M059J (cell line): ENCODE measurements around the gene CALU. TPM values are rescaled to one million over a fixed set of nuclear protein-coding genes. Genes with fewer than 3 reads are reported as not detected.
A peak's percentile ranks its signal among the peaks of the same experiment; 100 is the strongest.

Source experiments
- DNase-seq: peaks from one replicate; pipeline ENCODE4 v3.0.0-alpha.2; 2012; ENCODE audit warnings: low read depth
- total RNA-seq: library from RNA; depleted of rRNA; stranded (reverse); fragments of >200 nt; shearing (Covaris generic); gene quantifications from 2 replicates; pipeline ENCODE4 v1.2.3, GENCODE V29; 2014

The CALU gene
- total RNA-seq, 1 experiment from 2014 or later: 729 TPM

DNA sequence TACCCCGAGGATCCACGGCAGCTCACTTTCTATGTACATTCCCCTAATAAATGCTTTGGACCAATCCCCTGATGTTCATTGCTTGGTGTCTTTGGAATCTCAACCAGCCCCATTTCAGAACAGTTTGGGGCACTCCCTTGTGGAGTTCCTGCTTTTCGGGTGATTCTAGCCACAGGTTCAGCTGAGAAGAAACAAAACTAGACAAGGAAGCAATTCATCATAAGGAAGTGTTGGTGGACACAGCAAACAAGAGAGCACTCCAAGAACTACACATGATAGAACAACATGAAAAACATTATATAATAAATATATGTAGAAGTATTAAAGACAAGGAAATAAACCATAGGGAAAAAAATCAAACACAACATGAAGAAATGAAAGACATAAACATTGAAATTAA, 46.6 kb downstream of the CALU start:
- DNase-seq: no peak

DNA sequence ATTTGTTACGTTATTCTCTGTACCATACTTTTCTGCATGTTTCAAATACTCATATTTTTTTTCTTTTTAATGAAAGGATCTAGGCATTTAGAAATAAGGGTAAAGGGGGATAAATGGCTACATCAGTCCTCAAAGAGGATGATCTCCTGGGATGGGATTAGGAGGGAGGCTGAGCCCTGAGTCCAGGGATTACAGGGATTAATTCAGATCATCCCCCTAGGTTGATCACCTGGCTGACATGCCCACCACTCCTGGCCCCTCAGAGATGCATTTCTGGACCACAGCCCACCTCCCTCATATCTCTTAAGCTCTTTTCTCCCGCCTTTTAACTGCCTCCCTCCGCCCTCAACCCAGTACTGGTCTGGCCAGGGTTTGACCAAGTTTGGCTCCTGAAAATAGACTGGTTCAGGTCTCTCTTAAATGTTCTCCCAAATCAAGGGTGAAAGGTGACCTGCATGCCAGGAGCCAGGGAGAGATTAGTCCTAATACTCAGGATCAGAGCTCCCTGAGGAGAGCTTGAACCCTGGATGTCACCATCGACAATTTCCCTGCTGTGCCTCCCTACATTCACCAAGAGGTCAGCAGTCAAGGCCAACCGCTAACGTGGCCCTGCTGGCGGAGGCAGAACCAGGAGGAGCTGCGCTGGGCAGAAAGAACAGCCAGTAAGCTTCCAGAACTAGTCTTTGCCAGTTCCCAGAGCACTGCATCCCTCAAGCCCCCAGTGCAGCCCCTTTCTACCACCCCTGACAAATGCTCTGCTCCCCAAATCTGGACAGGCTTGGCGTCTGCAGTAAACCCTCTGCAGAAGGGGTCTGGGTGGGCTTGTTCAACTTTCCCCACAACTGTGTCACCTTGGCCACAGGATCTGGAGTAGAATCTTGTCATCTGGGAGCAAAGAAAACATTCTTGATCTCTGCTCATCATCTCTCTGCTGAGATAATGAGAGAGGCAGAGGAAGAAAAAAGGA, 49.6 kb downstream of the CALU start:
- no peak for DNase-seq

DNA sequence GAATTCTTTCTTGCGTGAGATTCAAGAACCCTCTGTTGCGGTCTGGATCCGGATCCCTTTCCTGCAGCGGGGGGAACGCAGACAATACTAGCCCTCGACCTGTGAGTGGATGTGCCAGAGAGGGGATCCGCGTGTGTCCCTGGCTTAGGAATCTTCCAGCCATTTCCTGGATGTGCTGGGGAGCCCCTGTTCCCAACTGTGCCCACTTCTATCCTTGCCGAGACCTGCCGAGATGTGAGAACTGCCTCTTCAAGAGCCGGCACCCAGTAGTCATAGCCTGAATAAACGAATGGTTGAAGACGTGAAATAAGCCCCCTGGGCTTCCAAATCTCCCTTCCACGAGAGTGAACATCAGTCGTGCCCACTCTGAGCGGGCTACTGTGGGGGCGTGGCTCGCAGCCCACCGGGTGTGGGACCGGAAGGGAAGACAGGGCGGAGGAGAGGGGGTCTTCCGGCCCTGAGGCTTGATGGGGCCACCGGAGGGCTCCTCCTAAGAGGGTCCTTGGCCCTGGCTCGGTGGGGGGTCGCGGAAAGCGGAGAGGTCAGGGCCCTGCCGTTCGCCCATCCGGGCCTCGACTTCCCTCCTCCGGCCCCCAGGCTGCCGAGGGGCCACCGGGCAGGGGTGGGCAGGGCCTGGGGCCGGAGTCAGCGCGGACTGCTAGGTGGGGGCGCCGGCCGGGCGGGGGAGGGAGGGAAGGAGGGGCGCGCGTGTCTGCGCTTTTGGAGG, 51.3 kb downstream of the CALU start:
- DNase-seq: no peak

DNA sequence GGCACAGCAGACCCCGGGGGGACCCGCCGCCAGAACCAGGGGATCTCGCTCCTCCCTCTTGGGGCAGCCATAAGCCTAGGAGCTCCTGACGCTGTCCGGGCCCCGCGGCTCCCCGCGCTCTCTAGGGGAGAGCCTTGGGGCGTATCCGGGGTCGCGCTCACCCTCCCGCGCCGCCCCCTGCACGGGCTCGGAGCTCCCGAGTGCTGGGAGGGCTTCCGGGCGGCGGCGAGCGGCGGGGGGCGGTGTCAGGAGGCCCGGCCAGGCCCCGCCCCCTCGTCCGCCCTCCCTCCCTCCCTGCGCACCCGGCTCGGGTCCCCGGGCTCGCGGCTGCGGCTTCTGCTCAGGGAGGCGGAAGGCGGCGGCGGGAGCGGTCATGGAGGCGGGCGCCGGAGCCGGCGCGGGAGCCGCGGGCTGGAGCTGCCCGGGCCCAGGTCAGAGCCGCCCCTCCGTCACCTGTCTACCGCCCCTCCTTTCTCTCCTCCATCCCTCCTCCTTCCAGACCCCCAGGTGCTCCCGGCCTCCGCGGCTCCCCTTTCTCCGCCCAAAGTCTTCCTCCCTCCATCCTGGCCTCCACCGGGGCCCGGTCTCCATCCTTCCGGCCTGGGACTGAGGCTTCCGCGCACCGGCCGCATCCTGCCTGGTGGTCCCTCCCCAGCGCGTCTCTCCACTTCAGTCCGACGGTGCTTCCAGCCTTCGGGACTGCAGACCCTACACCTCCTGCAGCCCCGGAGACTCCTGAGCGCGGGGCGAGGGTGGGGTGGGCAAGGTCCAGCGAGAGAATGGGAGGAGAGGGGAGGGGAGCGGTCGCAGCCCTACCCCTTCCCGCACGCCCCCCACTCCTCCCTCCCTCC, 52.2 kb downstream of the CALU start, which contains the start of gene CCDC136:
CCDC136 (plus strand) TSS at position 848 of the 851 bp plus-strand sequence. CDS start 444 bp downstream, outside the sequence.
- DNase-seq: peak; percentile 62

DNA sequence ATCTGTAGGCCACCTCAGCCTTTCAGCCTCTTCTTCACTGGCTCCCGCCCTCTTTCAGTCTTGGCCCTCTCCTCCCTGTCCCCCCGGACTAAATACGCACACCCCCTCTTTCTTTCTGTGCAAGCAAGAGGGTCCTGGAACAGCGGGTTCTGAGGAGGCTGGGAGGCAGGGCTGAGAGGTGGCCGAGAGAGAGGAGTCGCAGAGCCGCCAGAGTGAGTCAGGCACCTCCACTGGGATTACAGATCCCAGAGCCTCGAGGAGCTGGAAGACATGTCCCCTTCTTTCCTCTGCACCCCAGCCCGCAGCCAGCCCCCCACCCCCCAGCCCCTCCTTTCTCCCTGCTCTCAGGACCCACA, 52.8 kb downstream of the CALU start:
- peak; percentile 42 for DNase-seq

DNA sequence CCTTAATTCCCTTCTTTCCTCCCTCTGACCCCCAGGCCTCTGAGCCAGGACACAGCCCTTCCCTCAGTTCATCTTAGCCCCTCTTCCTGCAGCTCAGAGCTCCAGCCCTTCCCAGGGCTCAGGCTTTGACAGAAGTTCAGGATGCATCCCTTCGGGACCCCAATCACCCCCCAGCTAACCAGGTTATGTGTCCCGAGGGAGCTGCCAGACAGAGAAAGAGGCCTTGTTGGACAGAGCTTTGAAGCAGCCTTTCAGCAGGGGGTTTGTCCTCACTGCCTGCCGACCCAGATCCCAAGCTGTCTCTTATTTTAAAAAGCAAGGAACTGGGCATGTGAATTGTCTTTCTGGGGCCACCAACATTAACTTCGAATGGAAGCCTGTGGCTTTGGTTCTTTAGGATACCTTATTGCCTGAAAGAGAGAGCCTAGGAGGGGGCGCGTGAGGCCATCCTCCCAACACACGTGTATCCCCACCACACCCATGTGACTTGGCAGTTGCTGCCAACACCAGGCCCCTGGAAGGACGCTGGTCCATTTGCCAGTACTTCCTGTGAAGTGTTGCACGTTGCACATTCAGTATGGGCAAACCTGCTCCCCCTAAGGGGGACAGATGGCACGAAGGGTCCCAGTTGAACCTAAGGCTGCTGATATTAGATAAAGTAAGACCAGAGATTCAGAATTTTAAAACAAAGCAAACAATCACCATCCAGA, 53.5 kb downstream of the CALU start:
- DNase-seq: no peak

DNA sequence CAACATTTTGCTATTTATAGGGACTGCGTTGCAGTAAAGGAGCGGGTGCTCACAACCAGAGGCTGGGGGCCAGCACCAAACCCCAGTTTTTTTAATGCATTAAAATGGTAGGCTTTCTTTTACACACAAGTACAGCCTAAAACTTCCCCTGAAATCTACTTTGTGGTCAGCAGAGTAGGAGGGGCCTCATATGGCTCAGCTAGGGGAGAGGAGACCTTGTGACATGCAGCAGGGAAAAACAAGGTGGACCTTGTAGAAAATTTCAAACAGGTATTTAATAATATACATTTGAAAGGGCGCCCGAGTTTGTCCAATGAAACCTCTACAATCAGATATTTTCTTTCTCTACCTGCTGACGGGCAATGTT, 54.0 kb downstream of the CALU start:
- DNase-seq: no peak

DNA sequence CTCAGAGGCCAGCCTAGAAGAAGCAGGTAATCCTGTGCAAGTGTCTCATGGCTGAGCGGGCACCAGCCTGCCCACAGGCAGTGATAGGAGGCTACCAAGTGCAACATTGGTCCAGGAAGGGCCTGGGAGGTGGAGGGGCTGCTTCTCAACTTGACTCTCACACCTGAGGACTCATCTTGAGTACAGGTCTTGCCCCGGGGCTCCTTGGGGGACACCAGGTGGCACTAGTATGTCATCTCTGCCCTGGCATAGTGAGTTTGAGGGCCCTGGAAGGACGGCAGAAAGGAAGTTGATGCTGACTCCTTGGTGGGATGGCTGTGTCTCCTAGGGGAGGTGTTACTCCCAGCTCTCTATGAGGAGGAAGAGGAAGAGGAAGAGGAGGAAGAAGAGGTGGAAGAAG, 54.9 kb downstream of the CALU start:
- peak; percentile 26 for DNase-seq

DNA sequence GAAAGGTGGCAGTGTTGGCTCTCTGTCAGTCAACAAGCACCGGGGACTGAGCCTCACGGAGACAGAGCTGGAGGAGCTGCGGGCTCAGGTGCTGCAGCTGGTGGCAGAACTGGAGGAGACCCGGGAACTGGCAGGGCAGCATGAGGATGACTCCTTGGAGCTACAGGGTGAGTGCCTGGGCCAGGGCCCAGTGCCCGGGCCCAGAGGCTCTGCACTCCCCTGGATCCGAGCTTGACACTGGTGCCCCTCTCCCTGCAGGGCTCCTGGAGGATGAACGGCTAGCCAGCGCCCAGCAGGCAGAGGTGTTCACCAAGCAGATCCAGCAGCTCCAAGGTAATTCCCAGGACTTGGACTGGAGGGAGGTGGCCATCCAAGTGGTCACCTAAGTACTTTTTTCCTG, 55.3 kb downstream of the CALU start:
- DNase-seq: no peak

DNA sequence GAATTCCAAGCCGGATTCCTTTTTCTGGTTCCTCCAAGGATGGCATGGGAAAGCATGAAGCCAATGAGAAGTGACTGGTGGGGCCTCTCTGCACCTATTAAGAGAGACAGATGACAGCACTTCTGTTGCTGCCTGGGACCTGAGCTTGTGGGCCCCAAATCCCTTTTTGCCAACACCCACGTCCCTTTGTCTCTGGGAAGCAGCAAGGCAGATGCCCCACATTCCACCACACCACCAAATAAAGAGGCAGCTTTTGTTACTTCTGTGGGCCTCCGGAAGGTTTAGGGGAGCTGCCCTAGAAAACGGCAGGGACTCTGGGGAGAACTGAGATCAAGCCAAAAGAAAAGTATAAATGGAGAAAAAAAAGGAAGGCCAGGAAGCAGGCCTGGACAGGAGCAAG, 56.0 kb downstream of the CALU start:
- DNase-seq: no peak

DNA sequence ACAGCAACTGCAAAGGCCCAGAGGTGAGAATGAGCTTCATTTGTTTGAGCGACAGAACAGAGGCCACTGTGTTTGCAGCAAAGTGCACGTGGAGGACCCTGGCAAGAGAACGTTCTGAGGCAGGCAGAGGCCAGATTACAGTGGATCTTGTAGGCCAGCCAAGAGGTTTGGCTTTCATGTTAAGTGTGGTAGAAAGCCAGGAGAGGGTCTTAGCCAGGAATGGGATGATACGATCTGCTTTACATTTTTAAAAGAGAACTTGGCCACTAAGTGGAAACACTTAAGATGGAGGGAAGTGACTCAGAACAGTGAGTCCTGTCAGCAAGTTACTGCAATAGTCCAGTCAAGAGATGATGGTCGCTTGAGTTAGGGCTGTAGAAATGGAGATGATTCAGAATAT, 57.2 kb downstream of the CALU start:
- DNase-seq: peak; percentile 24

DNA sequence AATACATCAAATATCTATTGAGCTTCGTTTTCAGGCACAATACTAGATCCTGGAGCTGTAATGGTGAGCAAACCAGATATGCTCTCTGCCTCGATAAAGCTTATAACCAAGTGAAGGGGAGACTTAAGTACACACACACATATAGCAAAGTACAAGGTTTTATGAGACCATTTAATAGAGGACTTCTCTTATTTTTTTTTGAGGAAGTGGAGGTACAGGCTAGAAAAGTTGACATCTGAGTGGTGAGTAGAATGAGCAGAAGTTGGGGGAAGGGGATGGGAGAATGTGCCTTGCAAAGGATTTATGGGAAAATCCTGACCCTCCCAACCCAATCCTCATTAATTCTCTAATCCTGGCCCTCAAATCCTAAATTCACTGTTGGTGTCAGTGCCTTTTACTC, 60.3 kb downstream of the CALU start:
- DNase-seq: no peak

DNA sequence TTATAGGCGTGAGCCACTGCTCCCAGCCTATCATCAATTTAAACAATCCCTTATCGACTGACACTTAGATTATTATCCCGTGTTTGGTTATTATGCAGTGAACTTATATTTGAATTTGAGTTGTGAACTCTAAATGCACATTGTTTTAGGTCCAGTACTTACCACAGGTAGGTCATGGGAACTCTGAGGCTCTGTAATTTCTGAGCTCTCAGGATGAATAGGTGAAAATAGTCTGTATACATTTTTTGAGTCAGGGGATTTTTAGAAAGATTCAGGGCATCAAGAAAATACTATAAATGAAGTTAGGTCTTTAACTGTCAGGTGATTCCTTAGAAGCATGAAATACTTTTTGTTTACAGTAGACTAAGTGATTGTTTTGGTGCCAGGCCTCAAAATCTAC, 61.4 kb downstream of the CALU start:
- no peak for DNase-seq

DNA sequence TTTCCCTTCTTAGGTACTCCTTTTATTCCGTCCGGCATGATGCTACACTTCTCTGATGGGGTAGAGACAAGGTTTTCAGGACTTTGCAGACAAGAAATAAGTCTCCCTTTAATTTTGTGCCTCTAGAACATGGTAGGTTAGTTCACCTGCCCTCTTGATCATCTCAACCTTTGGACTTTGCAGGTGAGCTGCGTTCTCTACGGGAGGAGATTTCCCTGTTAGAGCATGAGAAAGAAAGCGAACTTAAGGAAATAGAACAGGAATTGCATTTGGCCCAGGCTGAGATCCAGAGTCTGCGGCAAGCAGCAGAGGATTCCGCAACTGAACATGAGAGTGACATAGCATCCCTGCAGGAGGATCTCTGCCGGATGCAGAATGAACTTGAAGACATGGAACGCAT, 61.8 kb downstream of the CALU start:
- no peak for DNase-seq

DNA sequence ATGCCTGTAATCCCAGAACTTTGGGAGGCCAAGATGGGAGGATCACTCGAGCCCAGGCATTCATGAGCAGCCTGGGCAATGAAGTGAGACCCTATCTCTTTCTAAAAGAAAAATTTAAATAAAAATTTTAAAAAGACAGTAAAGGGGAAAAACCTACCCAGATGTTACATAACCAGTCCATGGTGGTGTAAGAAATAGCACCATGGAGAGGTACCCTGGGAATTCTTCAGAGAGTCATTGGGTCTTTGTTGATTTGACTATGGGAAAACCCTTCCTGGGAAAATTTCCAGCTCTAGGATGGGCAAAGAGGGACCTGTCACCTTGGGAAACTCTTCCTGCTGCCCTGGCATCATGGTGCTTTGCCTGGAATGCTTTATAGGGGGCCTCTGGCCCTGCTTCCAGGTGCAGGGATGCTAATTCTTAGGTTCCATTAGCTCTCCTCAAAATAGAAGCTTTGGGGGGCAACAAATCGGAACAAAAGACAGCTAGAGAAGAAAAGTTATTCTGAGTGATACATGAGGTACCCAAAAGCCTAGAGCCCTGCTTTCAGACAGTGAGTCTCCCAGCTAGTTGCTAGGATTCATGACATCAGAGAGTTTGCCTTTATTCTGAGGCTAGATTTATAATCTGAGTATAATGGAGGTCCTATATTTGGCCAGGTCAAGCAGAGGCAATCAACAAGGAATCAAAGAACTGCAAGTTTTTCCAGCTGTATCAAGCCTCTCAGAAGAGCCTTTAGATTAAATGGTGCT, 62.7 kb downstream of the CALU start:
- DNase-seq: no peak

DNA sequence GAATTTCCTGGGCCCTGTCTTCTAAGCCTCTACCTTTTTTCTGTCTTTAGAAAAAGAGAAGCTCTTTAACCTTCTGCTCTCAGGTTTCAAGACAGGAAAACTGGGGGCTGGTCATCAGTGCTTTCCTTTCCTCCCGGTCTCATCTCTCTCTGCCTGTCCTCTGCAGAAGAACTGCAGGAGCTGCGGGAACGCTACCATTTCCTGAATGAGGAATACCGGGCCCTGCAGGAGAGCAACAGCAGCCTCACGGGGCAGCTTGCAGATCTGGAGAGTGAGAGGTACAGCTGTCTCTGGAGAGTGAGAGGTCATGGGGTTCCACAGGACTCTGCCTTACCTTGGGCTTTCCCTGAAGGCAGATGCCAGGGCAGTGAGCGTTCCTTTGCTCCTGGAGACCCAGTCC, 65.3 kb downstream of the CALU start:
- no peak for DNase-seq

DNA sequence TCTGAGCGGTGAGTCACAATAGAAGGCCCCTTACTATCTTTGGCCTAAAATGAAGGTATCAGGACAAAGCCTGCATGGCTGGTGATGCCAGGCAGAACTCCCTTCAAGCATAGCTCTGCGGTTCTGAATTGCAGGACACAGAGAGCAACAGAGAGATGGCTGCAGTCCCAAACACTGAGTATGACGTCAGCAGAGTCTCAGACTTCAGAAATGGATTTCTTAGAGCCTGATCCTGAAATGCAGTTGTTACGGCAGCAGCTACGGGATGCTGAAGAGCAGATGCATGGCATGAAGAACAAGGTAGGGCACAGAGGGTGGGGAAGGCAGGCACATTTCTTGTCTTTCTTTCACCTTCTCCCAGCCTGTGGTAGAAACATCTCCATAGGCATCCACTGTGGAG, 66.1 kb downstream of the CALU start:
- DNase-seq: no peak

DNA sequence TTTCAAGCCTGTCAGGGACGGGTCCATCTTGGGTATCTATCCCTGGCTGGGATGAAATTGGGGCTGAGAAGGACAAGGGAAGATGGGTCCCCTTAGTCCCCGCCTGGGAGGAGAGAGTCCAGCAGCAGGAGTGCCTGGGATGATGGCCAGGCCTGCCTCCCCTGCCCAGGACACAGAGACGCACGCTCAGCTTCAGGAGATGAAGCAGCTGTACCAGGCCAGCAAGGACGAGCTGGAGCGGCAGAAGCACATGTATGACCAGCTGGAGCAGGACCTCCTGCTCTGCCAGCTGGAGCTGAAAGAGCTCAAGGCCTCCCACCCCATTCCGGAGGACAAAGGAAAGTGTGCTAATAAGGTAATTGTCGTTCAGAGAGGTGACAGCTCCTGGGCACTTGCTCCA, 68.0 kb downstream of the CALU start:
- DNase-seq: no peak

DNA sequence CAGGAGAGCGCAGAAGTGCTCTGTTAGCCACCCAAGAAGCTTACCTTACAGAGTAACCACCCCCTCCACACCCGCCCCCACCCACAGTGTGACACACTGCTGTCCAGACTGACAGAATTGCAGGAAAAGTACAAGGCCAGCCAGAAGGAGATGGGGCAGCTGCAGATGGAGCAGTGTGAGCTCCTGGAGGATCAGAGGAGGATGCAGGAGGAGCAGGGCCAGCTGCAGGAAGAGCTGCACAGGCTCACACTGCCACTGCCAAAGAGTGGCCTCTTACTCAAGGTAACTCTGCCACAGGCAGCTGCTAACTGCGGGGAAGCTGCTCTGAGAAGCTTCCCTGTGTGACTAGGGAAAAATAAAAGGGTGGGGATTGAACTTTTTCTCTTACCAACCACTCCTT, 70.2 kb downstream of the CALU start:
- no peak for DNase-seq

DNA sequence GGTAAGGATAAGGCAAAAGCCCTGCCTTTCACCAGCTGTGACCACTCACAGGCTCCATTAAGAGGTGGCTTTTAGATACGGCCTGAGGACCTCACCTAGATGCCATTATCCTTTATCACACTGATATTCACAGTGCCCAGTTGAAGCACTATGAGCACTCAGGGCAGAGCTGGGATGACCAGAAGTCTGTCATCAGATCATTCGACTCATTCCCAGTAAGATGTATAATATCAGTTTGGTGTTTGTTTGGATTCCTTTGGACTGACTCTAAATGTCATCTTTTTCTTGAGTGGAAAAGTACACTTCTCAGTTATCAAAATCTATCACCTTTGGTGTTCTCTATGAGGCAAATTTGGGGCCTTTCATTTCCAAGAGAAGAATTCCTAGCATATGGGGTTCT, 71.3 kb downstream of the CALU start:
- DNase-seq: no peak

DNA sequence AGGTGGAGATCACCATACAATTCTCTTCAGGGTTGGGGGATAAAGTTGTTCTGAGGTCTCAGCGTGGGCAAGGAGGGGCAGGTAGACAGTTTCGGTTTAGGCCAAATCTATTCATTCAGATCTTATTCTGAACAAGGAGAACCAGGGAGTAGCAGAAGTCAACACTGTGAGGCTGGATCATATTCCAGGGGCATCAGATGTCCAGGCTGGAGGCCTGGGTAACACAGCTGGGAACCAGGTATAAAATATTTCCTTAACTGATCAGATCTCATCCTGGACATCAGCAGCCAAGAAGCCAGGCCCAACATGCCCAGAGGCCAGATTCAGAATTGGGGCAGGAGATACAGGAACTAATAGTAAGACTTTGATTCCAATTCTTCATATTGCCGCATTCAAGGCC, 71.8 kb downstream of the CALU start:
- DNase-seq: no peak
